ENCODE results near the gene HSD11B2.

HSD11B2 gene

DNA sequence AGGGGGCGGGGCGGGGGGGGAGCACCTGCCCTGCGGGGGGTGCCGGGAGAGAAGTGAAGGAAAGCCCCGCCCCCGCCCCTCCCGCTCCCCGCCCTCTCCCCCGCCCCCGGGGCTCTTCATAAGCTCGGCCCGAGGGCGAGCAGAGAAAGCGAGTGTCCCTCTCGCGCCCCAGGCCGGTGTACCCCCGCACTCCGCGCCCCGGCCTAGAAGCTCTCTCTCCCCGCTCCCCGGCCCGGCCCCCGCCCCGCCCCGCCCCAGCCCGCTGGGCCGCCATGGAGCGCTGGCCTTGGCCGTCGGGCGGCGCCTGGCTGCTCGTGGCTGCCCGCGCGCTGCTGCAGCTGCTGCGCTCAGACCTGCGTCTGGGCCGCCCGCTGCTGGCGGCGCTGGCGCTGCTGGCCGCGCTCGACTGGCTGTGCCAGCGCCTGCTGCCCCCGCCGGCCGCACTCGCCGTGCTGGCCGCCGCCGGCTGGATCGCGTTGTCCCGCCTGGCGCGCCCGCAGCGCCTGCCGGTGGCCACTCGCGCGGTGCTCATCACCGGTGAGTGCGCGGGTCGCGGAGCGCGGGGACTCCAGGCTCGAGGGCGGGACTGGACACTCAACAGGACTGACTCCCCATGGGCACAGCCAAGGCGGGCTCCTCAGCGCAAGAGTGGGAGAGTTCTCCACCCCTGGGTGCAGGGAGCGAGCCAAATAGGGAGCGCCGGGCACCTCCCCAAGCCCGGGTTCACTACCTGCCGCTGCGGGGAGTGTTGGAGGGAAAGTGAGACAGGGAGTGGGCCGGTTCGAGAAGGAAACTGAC lies at the start of gene HSD11B2:
Gene HSD11B2, plus strand, starts transcription at position 145 of the 798 bp plus-strand sequence. Its CDS starts 128 bp downstream, at position 273.
- no peak for DNase-seq (ENCODE audit: low read depth in 2 of 2)

DNA sequence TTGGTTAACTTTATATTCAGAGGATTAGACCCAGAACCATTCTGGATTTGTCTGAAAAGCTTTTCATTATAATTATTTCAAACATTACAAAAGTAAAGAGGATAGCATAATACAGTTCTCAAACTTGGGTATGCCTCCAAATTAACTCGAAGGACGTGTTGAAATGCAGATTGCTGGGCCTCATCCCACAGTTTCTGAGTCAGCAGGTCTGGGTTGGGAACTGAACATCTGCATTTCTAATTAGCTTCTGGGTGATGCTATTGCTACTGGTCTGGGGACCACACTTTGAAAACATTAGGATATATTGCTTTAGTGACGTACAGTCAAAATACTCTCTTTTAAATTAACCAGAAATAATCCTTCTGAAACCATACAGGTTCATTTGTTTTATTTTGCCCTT lies 47.6 kb upstream of the HSD11B2 start:
- DNase-seq (ENCODE audit: low read depth in 2 of 2), result no peak

DNA sequence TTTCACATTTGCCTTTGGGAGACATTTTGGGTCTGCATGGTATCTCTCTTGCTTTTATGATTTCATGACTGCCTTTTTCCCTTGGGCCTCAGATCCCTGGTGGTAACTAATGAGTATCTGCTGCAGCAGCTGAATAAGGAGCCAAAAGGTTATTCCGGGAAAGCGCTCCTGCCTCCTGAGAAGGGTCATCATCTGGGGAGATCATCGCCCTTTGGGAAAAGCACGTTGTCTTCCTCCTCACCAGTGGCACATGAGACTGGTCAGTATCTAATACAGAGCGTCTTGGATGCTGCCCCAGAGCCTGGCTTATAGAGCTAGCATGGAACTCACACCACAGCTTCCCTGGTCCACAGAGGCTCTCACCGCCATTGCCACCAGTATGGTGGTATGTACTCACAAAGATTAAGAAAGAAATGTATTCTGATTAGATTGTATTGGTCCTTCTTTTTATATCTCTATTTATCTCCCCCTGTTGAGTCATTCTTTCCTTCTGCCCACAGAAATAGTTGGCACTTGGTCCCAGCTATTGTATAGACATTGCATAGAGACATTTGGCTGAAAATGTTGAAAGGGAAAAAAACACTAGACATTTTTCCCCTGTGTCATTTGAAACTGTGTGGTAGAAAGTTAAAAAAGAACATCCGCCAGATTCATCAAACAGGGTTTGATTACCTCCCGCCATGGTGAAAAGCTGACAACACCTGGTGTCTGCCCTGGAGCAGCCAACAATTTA lies 46.0 kb upstream of the HSD11B2 start:
- DNase-seq (ENCODE audit: low read depth in 2 of 2), result no peak

DNA sequence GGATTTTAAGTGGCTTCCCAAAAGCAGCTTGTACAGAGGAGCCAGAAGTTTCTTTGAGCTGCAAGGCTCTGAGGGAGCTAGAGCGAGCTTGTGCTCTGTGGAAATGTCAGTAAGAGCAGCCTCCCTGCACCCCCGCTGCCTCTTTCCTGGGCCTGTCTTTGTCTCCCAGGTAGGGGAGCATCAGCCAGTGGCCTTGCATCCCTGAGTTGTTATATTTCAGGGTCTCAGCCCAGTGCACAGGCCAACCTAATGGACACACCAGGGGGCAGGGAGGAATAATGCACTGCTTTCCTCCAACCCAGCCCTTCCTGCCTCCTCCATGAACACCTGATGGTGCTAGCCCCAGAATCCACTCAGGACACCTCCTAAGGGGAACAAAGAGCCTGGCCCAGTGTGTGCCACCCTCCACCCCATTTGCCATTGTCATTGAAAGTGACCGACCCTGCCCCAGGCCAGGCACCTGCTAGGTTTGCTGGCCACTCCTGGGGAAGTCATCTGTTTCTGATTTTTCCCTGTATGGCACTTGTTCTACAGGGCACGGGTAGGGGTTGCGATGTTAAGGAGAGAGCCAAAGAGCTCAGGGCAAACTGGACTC lies 44.0 kb upstream of the HSD11B2 start:
- no peak for DNase-seq (ENCODE audit: low read depth in 2 of 2)

DNA sequence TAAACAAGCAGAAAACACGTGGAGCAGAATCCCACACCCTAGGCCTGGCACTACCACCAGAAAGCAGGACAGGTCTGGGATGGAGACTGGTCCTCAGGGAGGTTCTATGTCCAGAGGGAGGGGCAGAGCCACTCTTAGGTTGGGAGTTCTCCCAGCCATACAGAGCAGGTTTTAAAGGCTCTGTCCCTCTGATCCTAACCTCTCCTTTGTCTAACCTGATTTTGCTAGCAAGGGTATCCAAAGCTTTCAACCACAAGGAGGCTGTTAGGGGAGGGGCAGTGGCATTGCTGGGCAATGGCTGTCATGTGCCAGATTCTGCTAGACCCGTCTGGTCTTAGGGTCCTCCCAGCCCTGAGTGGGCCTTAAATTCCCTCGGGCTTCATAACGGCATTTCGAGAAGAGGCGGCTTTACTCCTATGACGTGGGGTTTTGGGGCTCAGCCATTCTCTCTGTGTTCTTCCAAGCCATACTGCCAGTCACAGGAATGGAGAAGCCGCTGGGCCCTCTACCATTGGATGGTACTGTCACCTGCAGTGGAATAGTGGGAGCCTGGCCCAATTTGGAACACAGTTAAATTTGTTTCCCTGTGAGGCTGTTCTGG lies 43.3 kb upstream of the HSD11B2 start:
- no peak for DNase-seq (ENCODE audit: low read depth in 2 of 2)

DNA sequence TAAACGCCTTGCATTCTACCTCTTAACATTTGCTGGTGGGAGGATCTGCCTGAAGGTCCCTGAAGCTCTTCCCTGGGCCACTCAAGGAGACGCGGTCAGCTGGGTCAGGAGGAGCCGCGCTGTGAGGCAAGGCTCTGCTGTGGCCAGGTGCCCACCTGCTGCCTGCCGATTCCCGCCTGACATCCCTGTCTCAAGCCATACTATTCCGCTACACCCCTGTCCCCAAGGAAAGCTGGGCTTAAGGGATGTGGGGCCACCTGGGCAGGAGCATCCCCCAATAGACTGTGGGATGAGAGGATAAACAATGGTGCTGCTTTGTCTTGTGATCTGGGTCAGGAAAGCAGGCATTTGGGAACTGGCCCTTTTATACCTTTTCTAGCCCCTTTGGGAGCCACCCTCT lies 42.7 kb upstream of the HSD11B2 start:
- DNase-seq (ENCODE audit: low read depth in 2 of 2), result no peak

DNA sequence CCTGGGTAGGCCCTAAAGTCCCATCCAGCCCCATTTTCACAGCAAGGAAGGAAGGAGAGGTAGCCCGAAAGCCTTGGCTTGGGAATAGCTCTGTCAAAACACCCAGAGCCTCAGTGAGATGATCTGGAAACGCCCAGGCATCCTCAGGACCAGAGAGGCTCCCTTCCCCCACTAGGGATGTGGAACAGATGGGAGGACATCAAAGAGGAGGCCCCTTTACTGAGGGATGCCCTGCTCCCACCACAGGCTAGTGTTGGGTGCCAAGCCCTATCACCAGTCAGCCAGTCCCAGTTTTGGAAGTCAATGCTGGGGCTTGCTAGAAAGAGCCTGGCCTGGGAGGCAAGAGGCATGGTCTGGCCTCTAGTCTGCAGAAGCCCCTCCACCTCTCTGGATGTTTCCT lies 42.3 kb upstream of the HSD11B2 start:
- DNase-seq (ENCODE audit: low read depth in 2 of 2), result no peak

DNA sequence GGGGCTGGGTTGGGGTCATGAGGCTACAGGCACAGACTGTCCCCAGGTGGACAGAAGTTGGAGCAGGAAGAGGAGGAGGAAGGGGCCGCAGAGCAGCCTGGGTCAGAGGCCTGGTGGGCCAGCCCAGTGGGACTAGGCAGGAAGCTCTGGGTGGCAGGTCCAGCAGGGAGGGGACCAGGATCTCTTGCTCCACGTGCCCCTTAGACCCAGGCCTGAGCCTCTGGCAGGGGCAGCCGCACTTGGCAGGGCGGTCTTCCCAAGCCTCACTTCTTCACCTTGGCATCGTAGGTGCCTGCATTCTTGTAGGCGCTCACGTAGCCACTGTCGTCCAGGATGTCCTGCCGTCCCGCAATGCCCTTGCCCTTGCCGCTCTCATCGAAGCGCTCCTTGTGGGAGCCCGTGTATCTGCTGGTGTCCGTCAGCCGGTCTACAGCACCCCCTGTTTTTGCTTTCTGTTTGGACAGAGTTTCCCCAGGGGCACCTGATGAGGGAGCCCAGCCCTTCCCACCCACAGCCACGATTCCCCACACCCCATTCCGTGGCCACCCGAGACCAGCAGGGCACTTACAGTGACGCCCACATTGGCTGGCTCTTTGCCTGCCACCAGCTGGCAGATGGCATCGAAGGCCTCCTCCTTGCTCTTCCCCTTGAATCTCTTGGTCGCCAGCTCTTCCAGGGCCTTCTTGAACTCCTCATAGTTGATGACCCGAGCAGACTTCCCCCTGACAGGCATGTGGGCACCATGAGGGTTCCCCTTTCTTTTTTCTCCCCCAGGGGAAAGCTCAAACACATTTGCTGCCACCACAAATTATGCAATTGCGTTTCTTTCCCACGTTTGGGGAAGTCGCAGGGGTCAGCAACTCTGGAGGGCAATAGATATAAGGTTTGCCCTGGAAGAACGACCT lies 40.8 kb upstream of the HSD11B2 start:
- DNase-seq (ENCODE audit: low read depth in 2 of 2), result no peak

DNA sequence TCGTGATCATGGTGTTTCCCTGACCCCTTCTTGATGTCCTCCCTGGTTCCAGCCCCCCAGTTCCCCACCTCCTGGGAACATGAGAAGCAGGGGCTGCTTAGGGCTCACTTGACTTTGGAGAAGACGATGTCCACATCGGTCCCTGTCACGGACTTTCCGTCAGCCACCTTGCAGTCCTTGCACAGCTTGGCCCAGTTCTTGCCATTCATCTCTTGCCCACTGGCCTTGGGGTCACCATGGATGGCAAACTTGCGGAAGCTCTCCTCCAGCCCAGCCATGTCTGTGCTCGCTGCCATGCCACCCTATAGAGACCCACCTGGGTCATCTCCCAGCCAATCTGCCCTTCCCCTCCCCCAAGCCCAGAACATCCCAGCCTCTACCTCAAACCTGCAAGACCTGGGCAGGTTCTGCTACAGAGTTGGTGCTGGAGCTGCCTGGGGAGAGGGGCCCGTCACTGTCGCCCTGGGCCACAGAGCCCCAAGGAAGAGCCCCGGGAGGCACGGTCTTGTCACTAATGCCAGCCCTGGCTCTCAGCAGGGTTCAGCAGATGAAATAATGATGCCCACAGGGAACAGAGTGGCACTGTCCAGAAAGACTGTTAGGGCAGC lies 40.0 kb upstream of the HSD11B2 start:
- DNase-seq (ENCODE audit: low read depth in 2 of 2), result no peak

DNA sequence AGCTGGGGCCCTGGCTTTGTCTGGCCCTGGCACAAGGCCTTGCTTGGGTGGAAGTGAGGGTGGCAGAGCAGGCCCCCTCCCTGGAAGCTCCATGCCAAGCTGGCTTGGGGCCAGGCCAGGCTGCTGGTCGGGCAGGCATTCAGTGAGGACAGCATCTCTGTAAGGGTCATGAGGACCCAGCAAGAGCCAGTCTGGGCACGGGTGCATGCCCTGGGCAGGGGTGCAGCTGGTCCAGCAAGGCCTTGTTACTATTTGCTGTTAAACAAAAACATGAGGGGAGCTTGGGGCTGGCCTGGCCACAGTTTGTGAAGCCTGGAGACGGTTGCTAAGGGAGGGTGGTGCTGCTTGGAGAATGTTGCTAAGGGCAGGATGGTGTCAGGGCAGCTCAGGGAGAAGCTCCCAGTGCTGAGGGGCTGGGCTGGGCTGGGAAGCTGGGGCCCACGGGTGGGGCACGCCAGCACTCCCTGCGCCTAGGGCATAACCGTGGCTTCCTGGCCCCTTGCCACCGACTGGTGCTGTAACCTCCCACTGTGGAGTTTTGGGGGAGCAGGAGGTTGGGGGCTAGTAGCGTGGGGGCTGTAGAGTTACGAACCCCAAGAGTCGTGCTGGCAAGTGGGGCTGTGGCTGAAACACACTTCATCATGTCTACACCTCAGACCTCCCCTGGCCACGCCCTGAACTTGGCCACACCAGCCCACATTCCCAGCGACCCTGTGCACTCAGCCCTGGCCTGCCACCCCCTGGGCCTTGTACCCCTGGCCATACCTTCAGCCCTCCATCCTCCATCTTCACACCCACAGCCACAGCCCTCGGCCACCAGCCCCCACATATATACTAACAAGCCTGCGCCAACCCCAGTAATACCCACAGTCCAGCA lies 39.3 kb upstream of the HSD11B2 start:
- no peak for DNase-seq (ENCODE audit: low read depth in 2 of 2)

DNA sequence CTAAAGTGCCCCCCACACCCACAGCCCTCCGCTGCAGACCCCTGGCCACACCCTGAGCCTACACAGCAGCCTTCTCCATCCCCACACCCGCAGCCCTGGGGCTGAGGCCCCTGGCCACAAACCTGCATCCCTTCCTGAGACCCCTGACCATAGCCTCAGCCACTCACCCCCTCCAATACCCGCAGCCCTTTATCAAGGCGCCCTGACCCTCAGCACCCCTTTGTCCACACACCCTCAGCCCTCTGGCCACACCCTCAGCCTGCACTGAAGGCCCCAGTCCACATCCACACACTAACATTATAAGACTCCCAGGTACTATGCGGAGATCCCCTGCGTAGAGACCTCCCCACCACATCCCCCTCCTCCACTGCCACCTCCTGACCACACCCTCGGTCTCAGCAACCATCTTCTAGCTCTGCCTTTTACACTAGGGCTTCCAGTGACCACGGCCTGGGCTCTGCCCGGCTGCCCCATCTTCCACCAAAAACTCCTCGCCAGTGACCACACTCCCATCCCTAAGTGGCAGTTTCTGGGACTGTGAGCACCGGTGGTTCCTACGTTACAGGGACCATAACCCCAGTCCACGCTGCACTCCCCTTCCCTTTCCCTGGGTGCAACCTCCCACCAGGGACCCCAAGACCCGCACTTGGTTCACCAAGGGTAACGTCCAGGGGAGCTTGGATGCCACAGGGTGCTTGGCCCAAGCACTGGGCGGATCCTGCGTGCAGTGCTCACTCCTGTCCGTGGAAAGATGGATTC lies 38.4 kb upstream of the HSD11B2 start:
- DNase-seq (ENCODE audit: low read depth in 2 of 2), result no peak

DNA sequence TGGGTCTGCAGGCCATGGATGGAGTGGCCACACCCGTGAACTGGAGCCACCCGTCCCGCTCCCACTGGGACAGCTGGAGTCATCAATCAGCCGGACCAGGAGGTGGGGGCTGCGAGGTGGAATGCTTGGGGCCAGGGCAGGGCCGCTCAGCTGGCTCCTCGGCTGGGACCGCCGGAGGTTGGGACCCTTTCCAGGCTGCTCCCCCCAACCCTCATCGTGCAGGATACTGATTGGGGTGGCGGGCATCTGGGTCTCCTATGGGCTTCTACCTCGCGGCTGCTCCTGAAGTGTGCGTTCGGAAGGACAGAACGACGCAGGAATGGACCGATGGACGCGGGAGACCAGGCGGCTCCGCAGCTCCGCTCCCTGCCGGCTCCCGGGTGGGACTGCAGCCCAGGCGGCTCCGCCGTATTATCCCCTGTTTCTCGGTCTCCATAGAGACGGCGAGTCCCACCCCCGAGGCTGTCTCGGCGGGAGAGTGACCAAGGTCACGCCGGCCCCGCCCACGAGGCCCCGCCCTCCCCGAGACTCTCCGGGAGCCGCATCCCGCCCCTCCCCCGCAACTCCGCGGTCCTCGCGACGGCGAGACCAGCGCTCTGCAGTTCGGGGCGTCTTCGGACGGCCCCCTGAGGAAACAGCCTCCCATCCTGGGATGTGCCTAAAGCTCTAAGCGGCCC lies 37.7 kb upstream of the HSD11B2 start, which contains the start of gene TPPP3:
Gene TPPP3, minus strand, starts transcription at position 388 of the 677 bp plus-strand sequence. CDS start 2,387 bp downstream, outside the sequence.
- DNase-seq (ENCODE audit: low read depth in 2 of 2), result no peak

DNA sequence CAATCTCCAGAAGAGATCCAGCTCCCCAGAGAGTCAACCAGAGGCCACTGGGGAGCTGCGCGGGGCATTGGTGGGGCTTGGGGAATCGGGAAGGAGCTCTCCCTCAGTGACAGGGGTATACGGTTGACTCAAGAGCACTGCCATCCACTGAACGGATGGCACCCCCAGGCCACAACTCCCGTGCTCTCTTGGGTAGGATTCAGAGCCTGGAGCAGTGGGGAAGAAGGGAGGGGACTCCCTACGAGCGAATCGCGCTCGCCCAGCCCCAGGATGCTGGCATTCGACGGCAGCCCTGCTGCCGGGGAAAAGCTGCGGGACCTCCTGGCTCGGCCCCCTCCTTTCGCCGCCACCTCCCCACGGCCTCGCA lies 37.1 kb upstream of the HSD11B2 start:
- no peak for DNase-seq (ENCODE audit: low read depth in 2 of 2)

DNA sequence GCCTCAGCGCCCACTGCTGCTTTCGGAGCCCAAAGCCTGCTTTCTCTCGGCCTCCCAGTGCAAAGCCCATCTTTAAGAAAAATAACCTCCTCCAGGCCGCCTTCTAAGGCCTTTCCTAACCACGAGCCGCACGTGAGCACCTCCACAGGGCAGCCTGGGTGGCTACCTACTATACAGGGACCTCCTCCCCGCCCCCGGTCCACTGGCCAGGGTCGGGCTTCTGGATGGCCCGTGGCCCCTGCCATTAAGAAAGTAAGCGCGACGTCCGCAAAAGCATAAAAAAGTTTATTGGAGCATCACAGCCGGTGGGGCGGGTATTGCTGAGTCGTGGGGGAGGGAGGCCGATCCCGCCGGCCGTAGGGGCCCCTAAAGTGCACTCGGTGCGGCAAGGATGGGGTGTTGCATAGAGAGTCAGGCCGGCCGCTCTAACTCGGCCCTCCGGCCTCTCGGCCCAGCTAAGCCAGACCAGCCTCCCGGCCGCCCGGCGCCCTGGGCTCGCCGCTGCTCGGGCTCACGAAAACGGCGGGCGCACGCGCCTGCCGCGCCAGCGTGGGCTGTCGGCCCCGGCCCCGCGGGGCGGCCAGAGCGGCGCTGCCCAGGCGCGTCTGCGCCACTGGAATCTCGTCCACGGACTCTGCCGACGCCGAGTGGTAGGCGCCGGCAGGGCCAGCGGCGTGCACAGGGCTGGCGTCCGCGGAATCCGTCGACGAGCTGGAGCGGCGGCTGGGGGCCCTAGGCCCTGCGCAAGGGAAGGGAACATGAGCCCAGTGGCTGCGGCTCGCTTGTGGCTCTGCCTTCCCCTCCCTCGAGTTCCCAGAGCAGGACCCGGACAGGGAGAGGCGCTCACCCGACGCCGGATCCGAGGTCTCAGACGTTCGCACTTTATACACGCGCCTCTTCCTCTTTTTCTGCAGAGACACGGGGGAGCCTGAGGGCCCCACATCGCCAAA lies 36.5 kb upstream of the HSD11B2 start:
- no peak for DNase-seq (ENCODE audit: low read depth in 2 of 2)

DNA sequence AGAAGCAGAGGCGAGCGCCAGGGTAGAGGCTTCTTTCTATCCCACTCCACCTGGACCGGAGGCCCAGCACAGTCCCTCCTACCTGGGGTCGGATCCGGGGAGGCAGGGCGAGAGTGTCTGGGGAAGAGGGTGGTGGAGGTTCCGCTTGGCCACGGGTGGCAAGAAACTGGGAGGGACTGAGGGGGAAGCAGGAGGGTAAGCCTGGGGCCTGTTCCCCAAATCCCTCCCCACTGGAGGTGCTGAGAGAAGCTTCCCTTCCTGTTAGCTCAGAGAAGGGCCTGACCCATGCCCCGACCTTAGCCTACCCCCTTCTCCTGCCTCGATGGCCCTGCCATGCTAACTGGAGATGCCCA lies 35.8 kb upstream of the HSD11B2 start:
- no peak for DNase-seq (ENCODE audit: low read depth in 2 of 2)

DNA sequence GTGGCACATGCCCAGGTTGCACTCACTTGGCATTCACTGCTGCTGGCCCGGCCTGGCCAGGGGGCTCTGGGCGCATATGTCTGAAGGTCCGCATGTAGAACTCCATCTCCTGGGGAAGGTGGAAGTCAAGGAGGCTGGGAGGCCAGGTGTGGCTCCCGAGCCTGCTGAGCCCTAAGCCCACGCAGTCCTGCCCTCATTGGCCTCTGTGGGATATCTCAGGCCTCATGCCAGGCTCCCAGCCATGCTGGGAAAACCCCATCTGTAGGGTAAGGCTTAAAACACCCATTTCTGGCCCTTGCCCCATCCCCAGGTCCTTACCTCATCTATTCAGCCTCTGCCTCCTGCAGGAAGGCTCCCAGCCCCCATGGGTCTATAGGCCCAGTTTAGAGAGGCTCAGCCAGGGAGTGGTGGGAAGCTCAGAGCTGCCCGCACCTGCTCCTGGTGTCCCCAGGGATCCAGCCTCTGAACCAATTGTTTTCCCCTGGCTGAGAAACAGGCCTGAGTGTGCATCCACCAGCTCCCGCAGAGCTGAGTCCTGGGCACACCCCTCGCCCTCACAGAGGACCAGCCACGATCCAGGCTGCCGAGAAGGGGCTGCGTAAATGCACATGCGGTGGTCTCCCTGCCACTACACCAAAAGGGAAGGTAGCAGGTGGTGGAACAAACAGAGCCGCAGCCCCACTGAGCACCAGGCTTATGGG lies 35.3 kb upstream of the HSD11B2 start:
- no peak for DNase-seq (ENCODE audit: low read depth in 2 of 2)
